Hematopoietic multipotent progenitor cell treated with erythropoietin and hydrocortisone succinate and interleukin-3 and kit ligand, for 8 days (in vitro differentiated cells): ENCODE results near the gene ZNF362.

ENCODE experiments used
- DNase-seq: peaks from one replicate; pipeline ENCODE4 v3.0.0-alpha.2; 2015

Gene ZNF362

GRCh38 chr1:33349081-33349759 is 92.9 kb downstream of the ZNF362 start:
- peak; percentile 62 for DNase-seq

- peak; percentile 86 for DNase-seq
These were observed 93.7 kb downstream of the ZNF362 start for GRCh38 chr1:33349778-33350610.
